ENCODE measurements around the gene SKI.

DNA sequence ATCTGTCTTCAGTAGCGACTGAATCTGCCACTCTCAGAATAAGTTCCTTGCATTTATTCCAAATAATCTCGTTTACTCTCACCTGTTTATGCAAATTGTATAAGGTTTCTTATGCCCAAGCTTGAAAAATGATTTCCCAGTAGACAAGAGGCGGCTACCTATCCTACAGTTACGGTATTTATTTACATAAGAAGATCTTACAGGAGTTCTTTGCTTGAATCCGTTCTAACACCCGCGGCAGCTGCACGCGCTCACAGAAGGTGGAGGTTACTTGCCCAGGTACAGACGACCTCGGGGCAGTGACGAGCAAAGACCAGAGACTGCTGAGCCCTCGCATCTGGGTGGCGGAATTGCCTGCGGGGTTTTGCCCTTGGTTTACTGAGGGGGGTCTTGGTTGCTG is 79.9 kb downstream of the SKI start:
- TF ChIP-seq, protein P1, sequence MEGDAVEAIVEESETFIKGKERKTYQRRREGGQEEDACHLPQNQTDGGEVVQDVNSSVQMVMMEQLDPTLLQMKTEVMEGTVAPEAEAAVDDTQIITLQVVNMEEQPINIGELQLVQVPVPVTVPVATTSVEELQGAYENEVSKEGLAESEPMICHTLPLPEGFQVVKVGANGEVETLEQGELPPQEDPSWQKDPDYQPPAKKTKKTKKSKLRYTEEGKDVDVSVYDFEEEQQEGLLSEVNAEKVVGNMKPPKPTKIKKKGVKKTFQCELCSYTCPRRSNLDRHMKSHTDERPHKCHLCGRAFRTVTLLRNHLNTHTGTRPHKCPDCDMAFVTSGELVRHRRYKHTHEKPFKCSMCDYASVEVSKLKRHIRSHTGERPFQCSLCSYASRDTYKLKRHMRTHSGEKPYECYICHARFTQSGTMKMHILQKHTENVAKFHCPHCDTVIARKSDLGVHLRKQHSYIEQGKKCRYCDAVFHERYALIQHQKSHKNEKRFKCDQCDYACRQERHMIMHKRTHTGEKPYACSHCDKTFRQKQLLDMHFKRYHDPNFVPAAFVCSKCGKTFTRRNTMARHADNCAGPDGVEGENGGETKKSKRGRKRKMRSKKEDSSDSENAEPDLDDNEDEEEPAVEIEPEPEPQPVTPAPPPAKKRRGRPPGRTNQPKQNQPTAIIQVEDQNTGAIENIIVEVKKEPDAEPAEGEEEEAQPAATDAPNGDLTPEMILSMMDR (IDR thresholded peaks at IDR 0.05; ENCODE audit: low read depth, low read length, poor library complexity, severe bottlenecking): no peak
- no peak for TF ChIP-seq EZH2phosphoT487 (IDR thresholded peaks at IDR 0.05; ENCODE audit: borderline replicate concordance, low read length)
